WERI-Rb-1 (cell line): Measurements from ENCODE around the gene SLC23A2.

ENCODE experiments used
- DNase-seq: peaks from one replicate; pipeline ENCODE4 v3.0.0-alpha.2; 2020
- H3K27ac ChIP-seq: fragments of 250-450 bp; sonication (Bioruptor Pico); 2 replicates; pipeline ENCODE4 v1.5.1; 2020; ENCODE audit warnings: mild to moderate bottlenecking, moderate library complexity
- H3K27me3 ChIP-seq: fragments of 250-450 bp; sonication (Bioruptor Pico); 2 replicates; pipeline ENCODE4 v1.5.1; 2021; ENCODE audit warnings: mild to moderate bottlenecking, low read depth, moderate library complexity; ENCODE audit not compliant: insufficient read depth, severe bottlenecking
- H3K36me3 ChIP-seq: fragments of 250-450 bp; sonication (Bioruptor Pico); 2 replicates; pipeline ENCODE4 v1.5.1; 2020; ENCODE audit warnings: mild to moderate bottlenecking, moderate library complexity
- H3K4me3 ChIP-seq: 2 replicates; pipeline ENCODE4 v1.5.1; 2011; ENCODE audit warnings: low read depth, mild to moderate bottlenecking, control low read depth, low read length
- H3K9me3 ChIP-seq: fragments of 250-450 bp; sonication (Bioruptor Pico); 2 replicates; pipeline ENCODE4 v1.5.1; 2021; ENCODE audit warnings: mild to moderate bottlenecking, moderate library complexity; ENCODE audit not compliant: severe bottlenecking
- TF ChIP-seq, protein P1 (sequence below): IDR thresholded peaks from 2 replicates; pipeline ENCODE4 v1.5.1; 2011; ENCODE audit warnings: low read depth, mild to moderate bottlenecking, control low read depth, inconsistent platforms, low read length

SLC23A2 gene

DNA sequence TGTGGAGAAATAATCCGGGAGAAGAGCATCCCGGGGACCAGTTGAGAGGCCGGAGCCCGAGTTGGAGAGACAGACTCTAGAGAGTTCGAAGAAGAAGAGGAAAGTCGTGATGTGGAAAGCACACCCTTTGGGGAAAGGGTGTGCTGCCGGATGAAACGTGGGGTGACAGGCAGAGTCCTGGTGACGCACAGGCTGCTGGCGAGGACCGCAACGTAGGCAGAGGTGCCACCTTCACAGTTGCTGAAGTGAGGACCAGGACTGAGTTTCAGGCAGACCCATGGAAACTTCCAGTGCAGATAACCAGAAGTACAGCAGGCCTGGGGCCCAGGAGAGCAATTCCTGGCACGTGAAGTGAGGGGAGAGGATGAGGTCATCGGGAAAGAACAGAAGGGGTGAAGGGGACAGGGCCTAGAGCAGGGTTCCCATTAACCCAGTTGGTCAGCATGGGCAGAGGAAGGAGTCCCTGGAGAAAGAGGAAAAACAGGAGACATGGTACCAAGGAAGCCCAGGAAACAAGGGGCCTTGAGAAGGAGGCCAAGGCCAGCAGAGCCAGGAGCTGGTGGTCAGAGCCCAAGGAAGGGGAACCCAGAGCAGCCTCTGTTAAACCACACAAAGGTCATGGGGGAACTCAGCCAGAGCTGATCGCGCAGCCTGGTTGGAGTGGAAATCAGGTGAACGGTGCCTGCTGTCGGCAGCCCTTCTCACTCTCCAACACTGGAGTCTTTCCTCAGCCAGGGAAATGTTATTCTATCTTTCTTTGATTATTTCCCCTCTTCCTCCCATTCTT is 195.5 kb downstream of the SLC23A2 start:
- DNase-seq = no peak
- Histone ChIP-seq H3K4me3 (no peak overlapping the region), H3K27me3 (no peaks in the 10 kb centered on the region), H3K27ac (no peak overlapping the region), H3K9me3 (no peaks in the 10 kb centered on the region), H3K36me3 (no peaks in the 10 kb centered on the region)
- TF ChIP-seq, protein P1, sequence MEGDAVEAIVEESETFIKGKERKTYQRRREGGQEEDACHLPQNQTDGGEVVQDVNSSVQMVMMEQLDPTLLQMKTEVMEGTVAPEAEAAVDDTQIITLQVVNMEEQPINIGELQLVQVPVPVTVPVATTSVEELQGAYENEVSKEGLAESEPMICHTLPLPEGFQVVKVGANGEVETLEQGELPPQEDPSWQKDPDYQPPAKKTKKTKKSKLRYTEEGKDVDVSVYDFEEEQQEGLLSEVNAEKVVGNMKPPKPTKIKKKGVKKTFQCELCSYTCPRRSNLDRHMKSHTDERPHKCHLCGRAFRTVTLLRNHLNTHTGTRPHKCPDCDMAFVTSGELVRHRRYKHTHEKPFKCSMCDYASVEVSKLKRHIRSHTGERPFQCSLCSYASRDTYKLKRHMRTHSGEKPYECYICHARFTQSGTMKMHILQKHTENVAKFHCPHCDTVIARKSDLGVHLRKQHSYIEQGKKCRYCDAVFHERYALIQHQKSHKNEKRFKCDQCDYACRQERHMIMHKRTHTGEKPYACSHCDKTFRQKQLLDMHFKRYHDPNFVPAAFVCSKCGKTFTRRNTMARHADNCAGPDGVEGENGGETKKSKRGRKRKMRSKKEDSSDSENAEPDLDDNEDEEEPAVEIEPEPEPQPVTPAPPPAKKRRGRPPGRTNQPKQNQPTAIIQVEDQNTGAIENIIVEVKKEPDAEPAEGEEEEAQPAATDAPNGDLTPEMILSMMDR = no peak

DNA sequence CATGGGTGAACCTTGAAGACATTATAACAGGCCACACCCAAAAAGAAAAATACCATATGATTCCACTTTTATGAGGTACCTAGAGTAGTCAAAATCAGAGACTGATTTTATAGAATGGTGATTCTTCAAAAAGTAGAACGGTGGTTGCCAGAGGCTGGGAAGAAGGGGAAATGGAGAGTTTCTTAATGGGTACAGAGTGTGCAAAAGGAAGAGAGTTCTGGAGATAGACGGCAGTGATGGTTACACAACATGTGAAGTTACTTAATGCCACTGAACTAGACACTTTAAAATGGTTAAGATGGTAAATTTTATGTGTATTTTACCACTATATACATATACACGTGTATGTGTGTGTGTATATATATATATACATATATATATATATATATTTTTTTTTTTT is 198.8 kb downstream of the SLC23A2 start:
- DNase-seq = no peak
- Histone ChIP-seq H3K27me3 (no peaks in the 10 kb centered on the region), H3K27ac (no peak overlapping the region), H3K9me3 (no peaks in the 10 kb centered on the region), H3K36me3 (no peaks in the 10 kb centered on the region), H3K4me3 (no peak overlapping the region)
- TF ChIP-seq, protein P1 = no peak
